Measurements from ENCODE around the gene LMBR1L.

LMBR1L gene

DNA sequence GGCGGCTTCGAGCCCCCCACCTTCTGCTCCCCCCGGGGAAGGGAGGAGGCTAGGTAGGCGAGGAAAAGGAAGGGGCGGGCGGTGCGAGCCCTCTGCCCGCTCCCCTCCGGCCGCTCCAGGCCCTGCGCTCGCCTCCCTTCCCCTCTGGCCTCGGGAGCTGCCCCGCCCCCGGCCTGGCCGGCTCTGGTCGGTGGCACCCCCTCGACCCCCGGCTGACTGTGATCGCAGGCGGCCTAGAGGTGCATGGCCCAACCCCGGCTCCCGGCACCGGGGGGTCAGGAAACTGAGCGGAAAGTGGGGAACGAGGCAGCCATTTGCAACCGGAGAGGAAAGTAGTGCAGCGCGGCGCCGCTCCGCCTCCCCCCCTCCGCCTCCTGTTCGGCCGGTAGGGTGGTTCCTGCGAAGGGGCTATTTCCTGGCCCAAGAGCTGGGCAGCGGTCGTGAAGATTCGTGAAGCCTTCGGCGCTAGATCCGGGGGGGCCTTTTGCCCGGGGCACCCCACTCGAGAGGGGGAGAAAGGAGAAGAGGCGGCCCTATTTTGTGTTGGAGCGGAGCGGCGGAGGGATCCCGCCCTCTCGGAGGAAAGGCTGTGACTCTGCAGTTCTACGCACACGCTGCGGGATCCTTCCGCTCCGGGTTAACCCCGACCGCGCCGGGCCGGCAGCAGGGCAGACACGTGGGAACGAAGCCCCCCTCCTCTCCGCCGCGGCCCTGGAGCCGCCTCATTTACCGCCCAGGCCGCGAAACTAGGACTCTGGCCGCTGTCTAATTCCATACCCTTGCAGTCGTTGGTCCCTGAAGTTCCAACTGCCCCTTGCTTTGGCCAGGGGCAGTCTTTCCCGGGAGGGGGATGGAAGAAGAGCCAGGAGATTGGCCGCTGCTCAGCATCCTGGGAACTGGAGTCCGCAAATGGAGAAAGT lies 50.1 kb downstream of the LMBR1L start, which contains the start of gene KMT2D:
Gene KMT2D (minus strand): TSS at position 558 of the 920 bp plus-strand sequence. CDS start 5,470 bp downstream, outside the sequence.
- no peak within 1 kb of the TSS for H2AK5ac ChIP-seq (ENCODE audit: low read length)
- H3K79me2 ChIP-seq (ENCODE audit: control insufficient read depth, insufficient read depth, low read length): peaks cover 49% of the 10 kb centered on the region
- H3K56ac ChIP-seq (ENCODE audit: low read length): peak within 1 kb of the TSS; percentile 91
- peak within 1 kb of the TSS; percentile 92 for H3K27ac ChIP-seq (ENCODE audit: low read depth, low read length)
- H3K4me2 ChIP-seq (ENCODE audit: low read length): peak within 1 kb of the TSS; percentile 97
- H4K5ac ChIP-seq (ENCODE audit: low read length): peak within 1 kb of the TSS; percentile 81
- no CpG with 5 or more reads among the region's 74 CpGs for WGBS (ENCODE audit: extremely low coverage, insufficient coverage, low lambda C conversion rate)
- H3K27me3 ChIP-seq (ENCODE audit: insufficient read depth, low read length, poor library complexity): no peaks in the 10 kb centered on the region
- no peaks in the 10 kb centered on the region for H3K36me3 ChIP-seq (ENCODE audit: control insufficient read depth, insufficient read depth, low read length)
- H3K23ac ChIP-seq (ENCODE audit: low read length): peak within 1 kb of the TSS; percentile 12
- H3K9ac ChIP-seq (ENCODE audit: low read length): peak within 1 kb of the TSS; percentile 97
- peak; percentile 98 for DNase-seq
- peak within 1 kb of the TSS; percentile 55 for H3K4me3 ChIP-seq (ENCODE audit: low read length)
- peak within 1 kb of the TSS; percentile 31 for H2BK120ac ChIP-seq (ENCODE audit: low read depth, low read length)
- peak within 1 kb of the TSS; percentile 97 for H2BK5ac ChIP-seq (ENCODE audit: low read length)
- no peak within 1 kb of the TSS for H2BK15ac ChIP-seq (replicated peaks; ENCODE audit: low read depth)
- H3K4me1 ChIP-seq (ENCODE audit: control insufficient read depth, low read depth, low read length): peaks cover 10% of the 10 kb centered on the region
- H4K8ac ChIP-seq (ENCODE audit: low read depth, low read length): peak within 1 kb of the TSS; percentile 83
- H3K4ac ChIP-seq (ENCODE audit: low read depth, low read length): peak within 1 kb of the TSS; percentile 95
- peaks cover 10% of the 10 kb centered on the region for H3K79me1 ChIP-seq (ENCODE audit: low read length)
- peak within 1 kb of the TSS; percentile 77 for H3K18ac ChIP-seq (ENCODE audit: low read length)

DNA sequence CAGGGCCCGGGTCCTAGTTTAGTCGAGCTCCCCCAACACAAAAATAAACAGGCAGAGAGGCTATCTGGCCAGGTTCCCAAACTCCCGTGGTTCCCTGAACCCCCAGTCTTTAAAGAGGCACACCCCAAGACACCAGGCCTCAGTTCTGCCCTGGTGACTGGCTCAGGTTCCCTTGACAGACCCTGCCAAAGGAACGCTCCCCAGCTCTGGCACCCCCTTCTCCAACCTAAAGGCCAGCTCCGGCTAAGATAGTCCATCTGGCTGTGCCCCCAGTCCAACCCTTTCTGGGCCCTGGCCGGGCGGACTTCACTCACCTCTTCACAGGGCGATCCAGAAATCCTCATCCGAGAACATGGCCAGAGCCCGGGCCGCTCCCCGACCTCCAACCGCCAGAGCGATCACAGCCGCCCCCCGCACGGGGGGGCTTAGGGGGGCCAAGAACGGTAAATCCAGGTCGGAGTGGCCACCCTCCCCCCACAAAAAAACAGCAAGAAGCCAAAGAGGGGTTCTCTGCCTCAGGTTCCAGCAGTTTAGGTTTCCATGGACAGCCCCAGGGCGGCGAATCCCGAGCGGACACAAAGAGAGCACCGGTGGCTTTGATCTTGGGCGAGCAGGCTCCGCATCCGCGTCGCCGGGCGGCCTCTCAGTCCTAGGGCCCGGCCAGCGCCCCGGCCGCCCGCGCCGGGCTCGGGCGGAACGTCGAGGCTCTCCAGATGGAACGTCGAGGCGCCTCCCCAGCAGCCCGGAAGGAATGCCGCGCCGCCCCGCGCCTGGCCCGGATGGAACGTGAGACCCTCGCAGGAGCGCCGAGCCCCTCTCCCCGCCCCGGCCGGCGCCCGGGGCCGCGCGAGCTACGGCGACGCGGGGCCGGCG lies 51.1 kb downstream of the LMBR1L start:
- no peaks in the 10 kb centered on the region for H3K27me3 ChIP-seq (ENCODE audit: insufficient read depth, low read length, poor library complexity)
- WGBS (ENCODE audit: extremely low coverage, insufficient coverage, low lambda C conversion rate): no CpG with 5 or more reads among the region's 70 CpGs
- peak overlapping the region; percentile 55 for H3K4me3 ChIP-seq (ENCODE audit: low read length)

DNA sequence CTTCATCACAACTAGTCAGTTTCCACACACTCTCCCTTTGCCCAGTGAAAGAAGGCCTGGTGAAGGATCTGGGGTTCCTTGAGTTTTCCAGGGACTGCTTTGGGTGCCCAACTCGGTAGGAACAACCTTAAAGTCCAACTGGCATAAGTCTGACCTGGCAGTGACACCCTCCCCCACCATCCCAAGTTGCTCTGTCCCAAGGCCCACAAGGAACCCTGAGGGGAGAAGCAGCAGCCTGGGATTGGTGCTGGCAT lies 51.7 kb downstream of the LMBR1L start:
- Histone ChIP-seq H3K4me2 (ENCODE audit: low read length) (peak overlapping the region; percentile 97), H3K27me3 (ENCODE audit: insufficient read depth, low read length, poor library complexity) (no peaks in the 10 kb centered on the region), H3K79me2 (ENCODE audit: control insufficient read depth, insufficient read depth, low read length) (peaks cover 64% of the 10 kb centered on the region), H3K4me1 (ENCODE audit: control insufficient read depth, low read depth, low read length) (peaks cover 10% of the 10 kb centered on the region), H3K4ac (ENCODE audit: low read depth, low read length) (no peak overlapping the region), H3K27ac (ENCODE audit: low read depth, low read length) (no peak overlapping the region), H2BK120ac (ENCODE audit: low read depth, low read length) (no peak overlapping the region), H4K8ac (ENCODE audit: low read depth, low read length) (no peak overlapping the region), H3K79me1 (ENCODE audit: low read length) (peaks cover 22% of the 10 kb centered on the region), H3K4me3 (ENCODE audit: low read length) (peak overlapping the region; percentile 55), H3K9ac (ENCODE audit: low read length) (peak overlapping the region; percentile 97), H3K18ac (ENCODE audit: low read length) (no peak overlapping the region), H2BK5ac (ENCODE audit: low read length) (no peak overlapping the region), H4K5ac (ENCODE audit: low read length) (no peak overlapping the region), H3K56ac (ENCODE audit: low read length) (peak overlapping the region; percentile 91), H3K23ac (ENCODE audit: low read length) (peak overlapping the region; percentile 68), H2BK15ac (replicated peaks; ENCODE audit: low read depth) (no peak overlapping the region), H2AK5ac (ENCODE audit: low read length) (no peak overlapping the region), H3K36me3 (ENCODE audit: control insufficient read depth, insufficient read depth, low read length) (peaks cover 3% of the 10 kb centered on the region)
- WGBS (ENCODE audit: extremely low coverage, insufficient coverage, low lambda C conversion rate): no CpG with 5 or more reads among the region's 1 CpG
- no peak for DNase-seq

More for the DNA sequence above, 51.1 kb downstream of the LMBR1L start:
- peaks cover 1% of the 10 kb centered on the region for H3K36me3 ChIP-seq (ENCODE audit: control insufficient read depth, insufficient read depth, low read length)
- peak overlapping the region; percentile 97 for H3K9ac ChIP-seq (ENCODE audit: low read length)
- H4K5ac ChIP-seq (ENCODE audit: low read length): no peak overlapping the region
- H3K56ac ChIP-seq (ENCODE audit: low read length): peak overlapping the region; percentile 91
- peaks cover 18% of the 10 kb centered on the region for H3K79me1 ChIP-seq (ENCODE audit: low read length)
- DNase-seq: peak; percentile 57
- H3K79me2 ChIP-seq (ENCODE audit: control insufficient read depth, insufficient read depth, low read length): peaks cover 58% of the 10 kb centered on the region
- no peak overlapping the region for H2BK5ac ChIP-seq (ENCODE audit: low read length)
- H3K18ac ChIP-seq (ENCODE audit: low read length): peak overlapping the region; percentile 77
- H3K4me2 ChIP-seq (ENCODE audit: low read length): peak overlapping the region; percentile 97
- no peak overlapping the region for H2BK15ac ChIP-seq (replicated peaks; ENCODE audit: low read depth)
- peak overlapping the region; percentile 26 for H3K23ac ChIP-seq (ENCODE audit: low read length)
- H2BK120ac ChIP-seq (ENCODE audit: low read depth, low read length): peak overlapping the region; percentile 31
- no peak overlapping the region for H4K8ac ChIP-seq (ENCODE audit: low read depth, low read length)
- H2AK5ac ChIP-seq (ENCODE audit: low read length): no peak overlapping the region
- peak overlapping the region; percentile 95 for H3K4ac ChIP-seq (ENCODE audit: low read depth, low read length)
- H3K4me1 ChIP-seq (ENCODE audit: control insufficient read depth, low read depth, low read length): peaks cover 10% of the 10 kb centered on the region
- peak overlapping the region; percentile 92 for H3K27ac ChIP-seq (ENCODE audit: low read depth, low read length)

DNA sequence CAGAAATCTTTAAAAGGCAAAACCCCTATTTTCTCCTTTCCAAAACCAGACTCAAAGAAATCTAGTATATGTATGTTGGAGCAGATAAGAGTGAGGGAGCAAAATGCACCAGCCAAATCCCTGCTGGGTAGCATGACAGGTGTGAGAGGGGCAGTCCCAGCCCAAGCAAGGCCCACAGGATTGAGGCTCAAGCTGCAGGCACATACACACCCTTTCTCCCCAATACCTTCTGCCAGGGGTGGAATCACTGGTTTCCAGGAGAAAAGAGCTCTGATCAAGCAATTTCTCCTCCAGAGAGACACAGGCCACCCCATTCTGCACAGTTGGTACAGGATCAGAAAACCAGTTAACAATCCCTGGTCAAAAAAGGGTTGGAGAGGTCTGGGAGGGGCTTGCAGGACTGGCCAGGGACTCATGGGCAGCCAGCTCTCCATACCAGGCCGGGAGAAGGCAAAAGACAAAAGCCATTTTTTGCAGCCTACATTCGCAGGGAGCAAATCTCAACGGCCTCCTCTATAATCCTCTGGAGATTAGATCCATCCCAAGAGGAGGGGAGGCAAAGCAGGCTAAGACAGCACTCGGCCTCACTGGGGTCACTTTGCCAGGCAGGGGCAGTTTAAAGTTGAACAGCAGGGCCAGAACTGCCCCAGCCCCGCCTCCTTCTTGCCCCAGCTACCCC lies 52.1 kb downstream of the LMBR1L start:
- Histone ChIP-seq H2BK120ac (ENCODE audit: low read depth, low read length) (no peak overlapping the region), H3K4me3 (ENCODE audit: low read length) (peak overlapping the region; percentile 55), H3K79me1 (ENCODE audit: low read length) (peaks cover 24% of the 10 kb centered on the region), H4K5ac (ENCODE audit: low read length) (no peak overlapping the region), H3K27me3 (ENCODE audit: insufficient read depth, low read length, poor library complexity) (no peaks in the 10 kb centered on the region), H3K4me2 (ENCODE audit: low read length) (peak overlapping the region; percentile 97), H2BK5ac (ENCODE audit: low read length) (no peak overlapping the region), H3K9ac (ENCODE audit: low read length) (peak overlapping the region; percentile 97), H3K56ac (ENCODE audit: low read length) (peak overlapping the region; percentile 91), H3K27ac (ENCODE audit: low read depth, low read length) (no peak overlapping the region), H2AK5ac (ENCODE audit: low read length) (no peak overlapping the region), H3K4ac (ENCODE audit: low read depth, low read length) (no peak overlapping the region), H3K4me1 (ENCODE audit: control insufficient read depth, low read depth, low read length) (peaks cover 10% of the 10 kb centered on the region), H3K18ac (ENCODE audit: low read length) (no peak overlapping the region), H3K23ac (ENCODE audit: low read length) (no peak overlapping the region), H4K8ac (ENCODE audit: low read depth, low read length) (no peak overlapping the region), H2BK15ac (replicated peaks; ENCODE audit: low read depth) (no peak overlapping the region), H3K79me2 (ENCODE audit: control insufficient read depth, insufficient read depth, low read length) (peaks cover 65% of the 10 kb centered on the region), H3K36me3 (ENCODE audit: control insufficient read depth, insufficient read depth, low read length) (peaks cover 6% of the 10 kb centered on the region)
- no CpG with 5 or more reads among the region's 5 CpGs for WGBS (ENCODE audit: extremely low coverage, insufficient coverage, low lambda C conversion rate)
- no peak for DNase-seq

DNA sequence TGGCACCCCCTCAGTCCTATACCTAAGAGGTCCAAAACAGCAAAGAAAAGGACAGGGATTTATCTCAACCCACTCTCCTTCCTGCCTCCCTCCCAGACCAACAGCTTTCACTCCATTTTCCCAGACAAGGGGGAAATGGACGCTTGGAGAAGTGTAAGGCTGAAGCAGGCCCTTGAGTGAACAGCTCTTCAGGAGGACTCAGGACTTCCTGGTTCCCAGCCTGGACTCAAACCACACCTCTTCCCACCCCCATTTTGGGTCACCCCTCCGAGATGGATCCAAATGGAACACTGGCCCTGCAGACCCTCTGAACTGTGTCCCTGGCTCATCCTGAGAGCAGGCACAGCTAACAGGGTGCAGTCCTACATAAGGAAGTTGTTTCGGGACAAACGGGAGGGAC lies 52.8 kb downstream of the LMBR1L start:
- Histone ChIP-seq H3K36me3 (ENCODE audit: control insufficient read depth, insufficient read depth, low read length) (peaks cover 11% of the 10 kb centered on the region), H4K8ac (ENCODE audit: low read depth, low read length) (no peak overlapping the region), H3K56ac (ENCODE audit: low read length) (peak overlapping the region; percentile 68), H4K5ac (ENCODE audit: low read length) (no peak overlapping the region), H3K27me3 (ENCODE audit: insufficient read depth, low read length, poor library complexity) (no peaks in the 10 kb centered on the region), H3K18ac (ENCODE audit: low read length) (no peak overlapping the region), H3K79me2 (ENCODE audit: control insufficient read depth, insufficient read depth, low read length) (peaks cover 68% of the 10 kb centered on the region), H3K4me3 (ENCODE audit: low read length) (peak overlapping the region; percentile 17), H3K9ac (ENCODE audit: low read length) (peak overlapping the region; percentile 97), H3K23ac (ENCODE audit: low read length) (no peak overlapping the region), H3K27ac (ENCODE audit: low read depth, low read length) (no peak overlapping the region), H2AK5ac (ENCODE audit: low read length) (no peak overlapping the region), H2BK15ac (replicated peaks; ENCODE audit: low read depth) (no peak overlapping the region), H3K4me2 (ENCODE audit: low read length) (peak overlapping the region; percentile 97), H2BK120ac (ENCODE audit: low read depth, low read length) (no peak overlapping the region), H2BK5ac (ENCODE audit: low read length) (no peak overlapping the region), H3K79me1 (ENCODE audit: low read length) (peaks cover 30% of the 10 kb centered on the region), H3K4me1 (ENCODE audit: control insufficient read depth, low read depth, low read length) (peaks cover 10% of the 10 kb centered on the region), H3K4ac (ENCODE audit: low read depth, low read length) (no peak overlapping the region)
- no peak for DNase-seq
- no CpG with 5 or more reads among the region's 4 CpGs for WGBS (ENCODE audit: extremely low coverage, insufficient coverage, low lambda C conversion rate)

All from mesendoderm (in vitro differentiated cells).